ENCODE results near the gene PDZD4.

The PDZD4 gene

GRCh38 chrX:153806999-153807575 lies 23.3 kb downstream of the PDZD4 start:
- no peak overlapping the region for H3K27ac ChIP-seq
- no peak for TF ChIP-seq CTCF (IDR thresholded peaks at IDR 0.05; ENCODE audit: low read depth, low read length, missing control alignments)
- H3K27me3 ChIP-seq (replicated peaks), result no peaks in the 10 kb centered on the region
- no peaks in the 10 kb centered on the region for H3K36me3 ChIP-seq (replicated peaks)
- in situ Hi-C loops (cut with HindIII; ENCODE audit: low pct_ligation_motif_present, low sequenced_read_pairs), result no loop called here
- no peak for DNase-seq
- no peak overlapping the region for H3K4me3 ChIP-seq (ENCODE audit: low read depth, low read length)

GRCh38 chrX:153805436-153805835 lies 24.9 kb downstream of the PDZD4 start:
- no peak for TF ChIP-seq CTCF (IDR thresholded peaks at IDR 0.05; ENCODE audit: low read depth, low read length, missing control alignments)
- H3K27ac ChIP-seq, result no peak overlapping the region
- H3K4me3 ChIP-seq (ENCODE audit: low read depth, low read length), result no peak overlapping the region
- no peaks in the 10 kb centered on the region for H3K27me3 ChIP-seq (replicated peaks)
- DNase-seq, result no peak
- in situ Hi-C loops (cut with HindIII; ENCODE audit: low pct_ligation_motif_present, low sequenced_read_pairs), result no loop called here
- H3K36me3 ChIP-seq (replicated peaks), result no peaks in the 10 kb centered on the region

GRCh38 chrX:153804621-153805020 lies 25.7 kb downstream of the PDZD4 start:
- in situ Hi-C loops (cut with HindIII; ENCODE audit: low pct_ligation_motif_present, low sequenced_read_pairs), result no loop called here
- TF ChIP-seq CTCF (IDR thresholded peaks at IDR 0.05; ENCODE audit: low read depth, low read length, missing control alignments), result no peak

GRCh38 chrX:153804100-153804595 lies 26.2 kb downstream of the PDZD4 start:
- in situ Hi-C loops (cut with HindIII; ENCODE audit: low pct_ligation_motif_present, low sequenced_read_pairs), result no loop called here
- no peak for TF ChIP-seq CTCF (IDR thresholded peaks at IDR 0.05; ENCODE audit: low read depth, low read length, missing control alignments)

More at GRCh38 chrX:153804621-153805020, 25.7 kb downstream of the PDZD4 start:
- H3K36me3 ChIP-seq (replicated peaks), result no peaks in the 10 kb centered on the region
- H3K27me3 ChIP-seq (replicated peaks), result no peaks in the 10 kb centered on the region
- H3K27ac ChIP-seq, result no peak overlapping the region
- no peak overlapping the region for H3K4me3 ChIP-seq (ENCODE audit: low read depth, low read length)
- no peak for DNase-seq

GRCh38 chrX:153803211-153804099 lies 26.9 kb downstream of the PDZD4 start:
- H3K36me3 ChIP-seq (replicated peaks), result no peaks in the 10 kb centered on the region
- TF ChIP-seq CTCF (IDR thresholded peaks at IDR 0.05; ENCODE audit: low read depth, low read length, missing control alignments), result no peak

More at GRCh38 chrX:153804100-153804595, 26.2 kb downstream of the PDZD4 start:
- Histone ChIP-seq H3K36me3 (replicated peaks) (no peaks in the 10 kb centered on the region), H3K4me3 (ENCODE audit: low read depth, low read length) (no peak overlapping the region), H3K27me3 (replicated peaks) (no peaks in the 10 kb centered on the region), H3K27ac (no peak overlapping the region)
- no peak for DNase-seq

More at GRCh38 chrX:153803211-153804099, 26.9 kb downstream of the PDZD4 start:
- Histone ChIP-seq H3K27me3 (replicated peaks) (no peaks in the 10 kb centered on the region), H3K27ac (no peak overlapping the region), H3K4me3 (ENCODE audit: low read depth, low read length) (no peak overlapping the region)
- no peak for DNase-seq
- in situ Hi-C loops (cut with HindIII; ENCODE audit: low pct_ligation_motif_present, low sequenced_read_pairs), result no loop called here

Measured in brain microvascular endothelial cell (primary cell).